MM.1S (cell line): ENCODE results near the gene SNHG17.
"Not testable (repeated sequence)": the region's sequence is repeated elsewhere in the genome, so short reads cannot be mapped to it uniquely, and the experiment has no call there.

Experiments
- DNase-seq: peaks from one replicate; pipeline ENCODE4 v3.0.0-alpha.2; 2015
- H2AFZ ChIP-seq: fragments of 300-600 bp; sonication (generic); 2 replicates; pipeline ENCODE4 v1.6.0; 2016; ENCODE audit warnings: antibody characterized with exemption, low read length
- H3F3A ChIP-seq: fragments of 300-600 bp; sonication (generic); 2 replicates; pipeline ENCODE4 v1.6.1; 2016; ENCODE audit warnings: mild to moderate bottlenecking, antibody characterized with exemption, low read length, moderate library complexity, mixed read lengths; ENCODE audit not compliant: insufficient read depth
- H3K27ac ChIP-seq: fragments of 300-600 bp; sonication (generic); 2 replicates; pipeline ENCODE4 v1.5.1; 2016; ENCODE audit warnings: mild to moderate bottlenecking, low read length
- H3K27me3 ChIP-seq: fragments of 300-600 bp; sonication (generic); replicated peaks from 2 replicates; pipeline ENCODE4 v1.6.0; 2016; ENCODE audit warnings: low read length; ENCODE audit not compliant: insufficient read depth
- H3K36me3 ChIP-seq: fragments of 300-600 bp; sonication (generic); replicated peaks from 2 replicates; pipeline ENCODE4 v1.6.1; 2016; ENCODE audit warnings: mild to moderate bottlenecking, low read length, mixed read lengths; ENCODE audit not compliant: insufficient read depth
- H3K4me1 ChIP-seq: fragments of 300-600 bp; sonication (generic); 2 replicates; pipeline ENCODE4 v1.6.1; 2016; ENCODE audit warnings: low read length, mixed read lengths
- H3K4me2 ChIP-seq: fragments of 300-600 bp; sonication (generic); 2 replicates; pipeline ENCODE4 v1.6.0; 2016; ENCODE audit warnings: low read depth, low read length
- H3K4me3 ChIP-seq: fragments of 300-600 bp; sonication (generic); 2 replicates; pipeline ENCODE4 v1.5.1; 2016; ENCODE audit warnings: low read length, mixed read lengths
- H3K79me2 ChIP-seq: fragments of 300-600 bp; sonication (generic); 2 replicates; pipeline ENCODE4 v1.6.1; 2016; ENCODE audit warnings: mixed run types, low read length, mixed read lengths
- H3K9ac ChIP-seq: fragments of 300-600 bp; sonication (generic); 2 replicates; pipeline ENCODE4 v1.6.1; 2016; ENCODE audit warnings: low read length, mixed read lengths
- H3K9me2 ChIP-seq: fragments of 300-600 bp; sonication (generic); replicated peaks from 2 replicates; pipeline ENCODE4 v1.6.1; 2016; ENCODE audit warnings: mild to moderate bottlenecking, low read length, mixed read lengths; ENCODE audit not compliant: insufficient read depth
- H3K9me3 ChIP-seq: fragments of 300-600 bp; sonication (generic); replicated peaks from 2 replicates; pipeline ENCODE4 v1.6.1; 2016; ENCODE audit warnings: mild to moderate bottlenecking, low read length, mixed read lengths; ENCODE audit not compliant: insufficient read depth
- H4K20me1 ChIP-seq: fragments of 300-600 bp; sonication (generic); 2 replicates; pipeline ENCODE4 v1.6.1; 2016; ENCODE audit warnings: mild to moderate bottlenecking, low read length, moderate library complexity, mixed read lengths; ENCODE audit not compliant: insufficient read depth
- CTCF ChIP-seq: fragments of 300-600 bp; sonication (generic); IDR thresholded peaks from 2 replicates; pipeline ENCODE4 v1.5.1; 2016; ENCODE audit warnings: antibody characterized with exemption, low read length, mixed read lengths
- EZH2 ChIP-seq: fragments of 300-600 bp; sonication (generic); optimal IDR thresholded peaks from 2 replicates; pipeline ENCODE3; 2017; ENCODE audit warnings: low read depth, mild to moderate bottlenecking, antibody characterized with exemption, low read length, mixed read lengths
- EZH2phosphoT487 ChIP-seq: fragments of 300-600 bp; sonication (generic); IDR thresholded peaks from 2 replicates; pipeline ENCODE4 v1.6.1; 2018; ENCODE audit warnings: antibody characterized with exemption, low read length

The SNHG17 gene

GRCh38 chr20:38418509-38419204, 16.5 kb downstream of the SNHG17 start:
- peaks cover 27% of the 10 kb centered on the region for H3K79me2 ChIP-seq
- H3K27me3 ChIP-seq = no peaks in the 10 kb centered on the region
- H3K4me2 ChIP-seq = no peak overlapping the region
- TF ChIP-seq EZH2 (no peak), EZH2phosphoT487 (no peak), CTCF (no peak)
- H2AFZ ChIP-seq = no peak overlapping the region
- H3K4me3 ChIP-seq = no peak overlapping the region
- H3K9ac ChIP-seq = no peak overlapping the region
- no peak overlapping the region for H3K27ac ChIP-seq
- no peak for DNase-seq
- peaks cover 53% of the 10 kb centered on the region for H3F3A ChIP-seq
- H3K9me3 ChIP-seq = no peaks in the 10 kb centered on the region
- H3K36me3 ChIP-seq = peaks cover 32% of the 10 kb centered on the region
- H3K4me1 ChIP-seq = no peaks in the 10 kb centered on the region
- H4K20me1 ChIP-seq = peaks cover 38% of the 10 kb centered on the region
- no peaks in the 10 kb centered on the region for H3K9me2 ChIP-seq

- no peak overlapping the region for H3K27ac ChIP-seq
- peaks cover 7% of the 10 kb centered on the region; the same call in 1 of the 2 replicates for H4K20me1 ChIP-seq
- H2AFZ ChIP-seq = no peak overlapping the region
- no peak overlapping the region for H3K9ac ChIP-seq
- no peak for DNase-seq
- H3K79me2 ChIP-seq = no peaks in the 10 kb centered on the region
- H3K4me3 ChIP-seq = no peak overlapping the region
- H3K9me2 ChIP-seq = no peaks in the 10 kb centered on the region
- H3K36me3 ChIP-seq = peaks cover 6% of the 10 kb centered on the region; the same call in 1 of the 2 replicates
- H3K4me2 ChIP-seq = no peak overlapping the region
- H3K27me3 ChIP-seq = no peaks in the 10 kb centered on the region
- peaks cover 26% of the 10 kb centered on the region for H3F3A ChIP-seq
- no peaks in the 10 kb centered on the region for H3K4me1 ChIP-seq
- no peaks in the 10 kb centered on the region for H3K9me3 ChIP-seq
- TF ChIP-seq CTCF (no peak), EZH2phosphoT487 (no peak), EZH2 (no peak)
These were observed 20.2 kb downstream of the SNHG17 start for GRCh38 chr20:38414769-38415450.

- Histone ChIP-seq H3K4me2 (no peak overlapping the region), H4K20me1 (peaks cover 4% of the 10 kb centered on the region; the same call in 1 of the 2 replicates), H3K36me3 (no peaks in the 10 kb centered on the region), H2AFZ (no peak overlapping the region), H3K27me3 (no peaks in the 10 kb centered on the region), H3K9ac (no peak overlapping the region), H3K79me2 (no peaks in the 10 kb centered on the region), H3F3A (peaks cover 10% of the 10 kb centered on the region), H3K9me3 (no peaks in the 10 kb centered on the region), H3K9me2 (no peaks in the 10 kb centered on the region), H3K4me3 (no peak overlapping the region), H3K4me1 (no peaks in the 10 kb centered on the region), H3K27ac (no peak overlapping the region)
- TF ChIP-seq CTCF (no peak), EZH2phosphoT487 (no peak), EZH2 (no peak)
- no peak for DNase-seq
These were observed 22.1 kb downstream of the SNHG17 start for GRCh38 chr20:38412877-38413577.

GRCh38 chr20:38407822-38408221, 27.3 kb downstream of the SNHG17 start:
- H3K27ac ChIP-seq, H3K9me2 ChIP-seq, H3K4me2 ChIP-seq, H3K9me3 ChIP-seq, H3K4me3 ChIP-seq, H3K36me3 ChIP-seq, H2AFZ ChIP-seq, H3F3A ChIP-seq, H3K79me2 ChIP-seq, H3K27me3 ChIP-seq, H4K20me1 ChIP-seq, H3K9ac ChIP-seq, DNase-seq, H3K4me1 ChIP-seq: not testable (repeated sequence)
